ENCODE results near the gene COL27A1. TPM values are rescaled to one million over a fixed set of nuclear protein-coding genes. Genes with fewer than 3 reads are reported as not detected.

COL27A1 gene
- total RNA-seq, 1 experiment from 2014 or later: 3.1 TPM

Other genes with a start within 250 kb of the COL27A1 start
- 16.7 and 19.8 TPM in 2 replicates for gene AMBP, start 77.2 kb upstream of the COL27A1 start, total RNA-seq (2014; rRNA removed; shearing (Covaris generic); ENCODE audit: low replicate concordance)
- gene KIF12, start 56.2 kb upstream of the COL27A1 start, total RNA-seq (2014; rRNA removed; shearing (Covaris generic); ENCODE audit: low replicate concordance): 15.8 and 19.3 TPM in 2 replicates
- not detected in 2 replicates for gene ORM1, start 167.6 kb downstream of the COL27A1 start, total RNA-seq (2014; rRNA removed; shearing (Covaris generic); ENCODE audit: low replicate concordance)
- not detected in 2 replicates for gene ORM2, start 174.3 kb downstream of the COL27A1 start, total RNA-seq (2014; rRNA removed; shearing (Covaris generic); ENCODE audit: low replicate concordance)
- 3.4 and 6.3 TPM in 2 replicates for gene AKNA, start 232.4 kb downstream of the COL27A1 start, total RNA-seq (2014; rRNA removed; shearing (Covaris generic); ENCODE audit: low replicate concordance)

Data from Caki2 (cell line).